Measurements from ENCODE around the gene RIC8A.

- TF ChIP-seq CTCF (IDR thresholded peaks at IDR 0.05) (no peak), POLR2A (IDR thresholded peaks at IDR 0.05) (no peak)
Measured at GRCh38 chr11:256952-257737, 49.6 kb downstream of the RIC8A start.
